Stimulated activated CD8-positive, alpha-beta memory T cell treated with anti-CD3 and anti-CD28 coated beads, Interleukin-2, amount 100 ng/mL, for 1 hour (primary cell): ENCODE results near the gene PTPRJ.
"Not testable (repeated sequence)": the region's sequence is repeated elsewhere in the genome, so short reads cannot be mapped to it uniquely, and the experiment has no call there.

Experiments
- DNase-seq, 2 donors: peaks; one replicate each; pipeline ENCODE4 v3.0.0-alpha.2; 2020; ENCODE audit warnings: low read depth in 2 of 2

Gene PTPRJ

GRCh38 chr11:47980088-47980906, at the start of gene PTPRJ:
Gene PTPRJ, plus strand, starts transcription at chr11:47980559. Its CDS starts 354 bp downstream, at chr11:47980913.
- DNase-seq, result peak in 1 of 2 donors; percentile 41

GRCh38 chr11:47932544-47932943, 47.8 kb upstream of the PTPRJ start:
- no peak for DNase-seq

GRCh38 chr11:47933797-47934196, 46.6 kb upstream of the PTPRJ start:
- not testable (repeated sequence) for DNase-seq

- no peak for DNase-seq
Measured at GRCh38 chr11:47938791-47939560, 41.4 kb upstream of the PTPRJ start.

- no peak for DNase-seq
Measured at GRCh38 chr11:47940904-47941649, 39.3 kb upstream of the PTPRJ start.

GRCh38 chr11:47941907-47942558, 38.3 kb upstream of the PTPRJ start:
- DNase-seq, result no peak

GRCh38 chr11:47943721-47944586, 36.4 kb upstream of the PTPRJ start:
- DNase-seq, result no peak

GRCh38 chr11:47944632-47945031, 35.7 kb upstream of the PTPRJ start:
- DNase-seq, result no peak

- no peak for DNase-seq
Measured at GRCh38 chr11:47946682-47947559, 33.4 kb upstream of the PTPRJ start.

GRCh38 chr11:47948137-47948536, 32.2 kb upstream of the PTPRJ start:
- DNase-seq, result no peak

GRCh38 chr11:47949001-47949675, 31.2 kb upstream of the PTPRJ start:
- not testable (repeated sequence) for DNase-seq

GRCh38 chr11:47950396-47950795, 30.0 kb upstream of the PTPRJ start:
- peak in 1 of 2 donors; percentile 33 for DNase-seq

- not testable (repeated sequence) for DNase-seq
Measured at GRCh38 chr11:47951504-47951903, 28.9 kb upstream of the PTPRJ start.

GRCh38 chr11:47955061-47955755, 25.2 kb upstream of the PTPRJ start:
- no peak for DNase-seq

GRCh38 chr11:47960015-47960414, 20.3 kb upstream of the PTPRJ start:
- no peak for DNase-seq

- DNase-seq, result no peak
Measured at GRCh38 chr11:47961383-47961782, 19.0 kb upstream of the PTPRJ start.

- no peak for DNase-seq
Measured at GRCh38 chr11:47964546-47964945, 15.8 kb upstream of the PTPRJ start.
